AG10803 (cell line): ENCODE measurements around the gene MDGA2.
"Not testable (repeated sequence)": the region's sequence is repeated elsewhere in the genome, so short reads cannot be mapped to it uniquely, and the experiment has no call there.

ENCODE experiments used
- DNase-seq: peaks from one replicate; pipeline ENCODE4 v3.0.0; 2010; ENCODE audit warnings: low read depth
- H3K4me3 ChIP-seq: 2 replicates; pipeline ENCODE4 v1.5.1; 2011; ENCODE audit warnings: mild to moderate bottlenecking, low read length, control low read depth
- TF ChIP-seq, protein P1 (sequence below): conservative IDR thresholded peaks from 2 replicates; pipeline ENCODE4 v1.5.1; 2011; ENCODE audit warnings: mild to moderate bottlenecking, low read length, control low read depth, inconsistent platforms

The MDGA2 gene

DNA sequence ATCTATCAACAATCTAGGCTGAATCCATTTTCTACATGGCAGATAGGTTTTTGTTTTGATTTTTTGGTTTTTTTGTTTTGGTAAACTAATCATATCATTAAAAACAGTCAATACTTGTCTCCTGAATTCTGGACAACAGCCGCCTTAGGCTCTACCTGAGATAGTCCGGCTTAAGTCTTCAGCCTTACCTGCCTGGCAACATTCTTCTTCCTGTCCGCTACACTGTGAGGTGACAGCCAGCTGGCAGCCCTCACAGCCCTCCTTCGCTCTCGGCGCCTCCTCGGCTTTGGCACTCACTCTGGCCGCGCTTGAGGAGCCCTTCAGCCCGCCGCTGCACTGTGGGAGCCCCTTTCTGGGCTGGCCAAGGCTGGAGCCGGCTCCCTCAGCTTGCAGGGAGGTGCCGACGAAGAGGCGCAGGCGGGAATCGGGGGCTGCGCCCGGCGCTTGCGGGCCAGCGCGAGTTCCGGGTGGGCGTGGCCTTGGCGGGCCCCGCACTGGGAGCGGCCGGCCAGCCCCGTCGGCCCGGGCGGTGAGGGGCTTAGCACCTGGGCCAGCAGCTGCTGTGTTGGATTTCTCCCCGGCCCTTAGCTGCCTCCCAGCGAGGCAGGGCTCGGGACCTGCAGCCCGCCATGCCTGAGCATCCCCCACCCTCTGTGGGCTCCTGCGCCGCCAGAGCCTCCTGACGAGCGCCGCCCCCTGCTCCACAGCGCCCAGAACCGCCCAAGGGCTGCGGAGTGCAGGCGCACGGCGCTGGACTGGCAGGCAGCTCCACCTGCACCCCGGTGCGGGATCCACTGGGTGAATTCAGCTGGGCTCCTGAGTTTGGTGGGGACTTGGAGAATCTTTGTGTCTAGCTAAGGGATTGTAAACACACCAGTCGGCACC is 49.0 kb downstream of the MDGA2 start:
- H3K4me3 ChIP-seq: no peak overlapping the region
- DNase-seq: no peak

DNA sequence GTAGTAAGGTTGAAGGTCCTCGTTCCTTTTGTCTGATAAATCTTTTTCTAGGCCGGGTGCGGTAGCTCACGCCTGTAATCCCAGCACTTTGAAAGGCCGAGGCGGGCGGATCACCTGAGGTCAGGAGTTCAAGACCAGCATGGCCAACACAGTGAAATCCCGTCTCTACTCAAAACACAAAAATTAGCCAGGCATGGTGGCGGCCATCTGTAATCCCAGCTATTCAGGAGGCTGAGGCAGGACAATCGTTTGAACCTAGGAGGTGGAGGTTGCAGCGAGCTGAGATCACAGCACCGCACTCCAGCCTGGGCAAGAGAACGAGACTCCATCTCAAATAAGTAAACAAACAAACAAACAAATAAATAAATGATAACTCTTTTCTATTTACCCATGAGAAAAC is 51.3 kb downstream of the MDGA2 start:
- DNase-seq, H3K4me3 ChIP-seq: not testable (repeated sequence)

More for the DNA sequence above, 49.0 kb downstream of the MDGA2 start:
- TF ChIP-seq, protein P1, sequence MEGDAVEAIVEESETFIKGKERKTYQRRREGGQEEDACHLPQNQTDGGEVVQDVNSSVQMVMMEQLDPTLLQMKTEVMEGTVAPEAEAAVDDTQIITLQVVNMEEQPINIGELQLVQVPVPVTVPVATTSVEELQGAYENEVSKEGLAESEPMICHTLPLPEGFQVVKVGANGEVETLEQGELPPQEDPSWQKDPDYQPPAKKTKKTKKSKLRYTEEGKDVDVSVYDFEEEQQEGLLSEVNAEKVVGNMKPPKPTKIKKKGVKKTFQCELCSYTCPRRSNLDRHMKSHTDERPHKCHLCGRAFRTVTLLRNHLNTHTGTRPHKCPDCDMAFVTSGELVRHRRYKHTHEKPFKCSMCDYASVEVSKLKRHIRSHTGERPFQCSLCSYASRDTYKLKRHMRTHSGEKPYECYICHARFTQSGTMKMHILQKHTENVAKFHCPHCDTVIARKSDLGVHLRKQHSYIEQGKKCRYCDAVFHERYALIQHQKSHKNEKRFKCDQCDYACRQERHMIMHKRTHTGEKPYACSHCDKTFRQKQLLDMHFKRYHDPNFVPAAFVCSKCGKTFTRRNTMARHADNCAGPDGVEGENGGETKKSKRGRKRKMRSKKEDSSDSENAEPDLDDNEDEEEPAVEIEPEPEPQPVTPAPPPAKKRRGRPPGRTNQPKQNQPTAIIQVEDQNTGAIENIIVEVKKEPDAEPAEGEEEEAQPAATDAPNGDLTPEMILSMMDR: no peak

DNA sequence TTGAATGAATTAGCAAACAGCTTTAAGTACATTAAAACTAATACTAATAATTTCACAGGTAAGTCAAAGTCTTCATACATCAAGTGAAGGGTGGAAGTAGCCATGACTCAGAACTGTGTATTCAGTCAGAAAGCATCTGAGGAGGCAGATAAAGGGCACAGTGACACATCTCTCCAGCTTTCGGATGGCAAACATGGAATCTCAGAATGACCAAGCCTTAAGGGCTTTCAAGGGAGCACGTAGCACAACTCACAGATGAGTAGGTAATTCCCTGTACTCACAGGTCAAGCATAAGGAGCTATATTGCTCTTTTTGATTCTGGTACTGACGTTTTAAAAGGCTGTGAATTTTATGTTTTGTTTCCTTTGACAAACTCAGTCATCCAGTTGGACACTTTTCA is 56.0 kb downstream of the MDGA2 start:
- TF ChIP-seq, protein P1: no peak
- H3K4me3 ChIP-seq: no peak overlapping the region
- no peak for DNase-seq

DNA sequence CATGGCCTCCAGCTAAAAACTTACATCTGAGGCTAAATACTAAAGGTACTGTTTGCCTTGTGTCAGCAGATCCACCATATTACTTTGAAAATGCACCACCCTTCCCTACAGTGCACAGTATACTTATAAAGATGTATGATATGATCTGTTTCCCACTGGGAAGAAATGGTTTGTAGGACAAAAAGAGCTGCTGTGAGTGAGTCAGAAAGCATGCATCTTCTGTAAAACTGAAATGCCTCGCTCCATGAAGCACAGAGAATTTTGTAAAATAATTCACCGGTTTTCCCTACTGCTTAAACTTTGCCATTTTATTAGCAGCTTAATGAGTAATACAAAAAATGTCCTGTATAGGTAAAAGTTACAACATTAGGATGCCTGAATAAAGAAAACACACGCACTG is 68.8 kb downstream of the MDGA2 start:
- no peak overlapping the region for H3K4me3 ChIP-seq
- DNase-seq: no peak
- TF ChIP-seq, protein P1: no peak

DNA sequence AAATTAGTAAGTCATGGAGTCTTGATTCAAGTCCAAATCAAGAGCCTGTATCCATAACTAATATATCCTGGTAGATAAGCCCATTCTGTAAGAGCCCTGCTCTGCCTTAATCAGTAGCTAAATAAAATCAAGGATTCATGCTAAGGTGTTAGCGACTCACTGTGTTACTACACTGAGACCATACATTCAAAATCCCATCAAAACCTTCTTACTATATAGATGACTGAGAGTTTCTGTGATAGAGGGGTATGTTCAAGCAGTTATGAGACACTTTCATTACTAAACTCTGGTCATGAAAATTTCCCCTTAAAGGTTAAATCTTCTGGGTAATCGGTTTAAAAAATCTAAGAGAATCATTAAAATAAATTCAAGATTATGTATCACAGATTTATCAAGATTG is 78.5 kb downstream of the MDGA2 start:
- no peak for DNase-seq
- no peak overlapping the region for H3K4me3 ChIP-seq
- TF ChIP-seq, protein P1: no peak

DNA sequence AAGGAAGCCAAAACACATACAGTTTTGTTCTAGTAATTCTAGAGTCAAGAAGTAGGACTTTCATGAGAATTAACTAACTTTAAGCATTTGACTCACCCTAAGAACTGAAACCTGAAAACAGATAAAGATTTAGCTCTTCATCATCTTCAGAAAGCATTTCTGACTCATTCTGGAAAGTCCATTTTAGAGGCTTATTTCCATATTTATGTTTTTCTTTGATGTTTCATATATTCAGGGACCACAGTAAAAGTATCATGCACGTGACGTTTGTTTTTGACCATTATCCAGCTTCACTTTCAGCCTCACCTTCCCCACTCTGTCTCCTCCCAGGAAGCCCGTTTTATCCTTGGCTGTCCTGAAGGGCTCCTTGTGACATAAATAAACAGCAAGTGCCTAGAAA is 79.2 kb downstream of the MDGA2 start:
- H3K4me3 ChIP-seq: no peak overlapping the region
- TF ChIP-seq, protein P1: no peak
- no peak for DNase-seq

DNA sequence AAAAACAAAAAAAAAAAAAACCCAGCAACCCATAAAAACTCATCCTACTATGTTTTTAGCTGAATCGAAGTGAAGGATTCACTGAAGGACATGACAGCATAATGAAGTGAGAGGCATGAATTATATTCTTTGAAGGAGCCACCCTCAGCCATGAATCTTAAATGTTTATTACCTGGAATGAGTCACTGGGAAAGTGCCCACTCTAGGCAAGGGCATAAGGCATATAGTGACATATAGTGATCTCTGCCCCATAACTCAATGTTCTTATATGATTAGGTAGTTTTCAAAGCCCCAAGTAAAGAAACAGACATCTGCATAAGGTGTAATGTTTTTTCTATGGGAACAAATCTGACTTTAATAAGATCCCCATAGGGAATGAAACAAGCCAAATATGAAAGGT is 79.9 kb downstream of the MDGA2 start:
- TF ChIP-seq, protein P1: no peak
- no peak for DNase-seq
- no peak overlapping the region for H3K4me3 ChIP-seq
